GM04503 (cell line): ENCODE measurements around the gene XBP1.
"Not testable (repeated sequence)": the region's sequence is repeated elsewhere in the genome, so short reads cannot be mapped to it uniquely, and the experiment has no call there.

Experiments used
- DNase-seq: peaks from one replicate; pipeline ENCODE4 v3.0.0-alpha.2; 2012; ENCODE audit warnings: low read depth

Gene XBP1

GRCh38 chr22:28791841-28792490, 8.4 kb downstream of the XBP1 start:
- DNase-seq: no peak

GRCh38 chr22:28791124-28791523, 9.2 kb downstream of the XBP1 start:
- DNase-seq: no peak

GRCh38 chr22:28788601-28789000, 11.8 kb downstream of the XBP1 start:
- DNase-seq: no peak

GRCh38 chr22:28783786-28784671, 16.3 kb downstream of the XBP1 start:
- no peak for DNase-seq

GRCh38 chr22:28780296-28780695, 20.1 kb downstream of the XBP1 start:
- DNase-seq: no peak

GRCh38 chr22:28779833-28780232, 20.5 kb downstream of the XBP1 start:
- no peak for DNase-seq

- no peak for DNase-seq
Observed at GRCh38 chr22:28774378-28774777, 26.0 kb downstream of the XBP1 start.

- DNase-seq: peak; percentile 47
Observed at GRCh38 chr22:28773461-28773867, 26.9 kb downstream of the XBP1 start.

GRCh38 chr22:28772633-28773460, 27.5 kb downstream of the XBP1 start, which contains the start of gene CCDC117:
Gene CCDC117 (plus strand): TSS chr22:28772695. CDS start chr22:28772850, 155 bp downstream.
- peak; percentile 72 for DNase-seq

GRCh38 chr22:28771195-28771791, 29.1 kb downstream of the XBP1 start:
- DNase-seq: no peak

GRCh38 chr22:28769394-28770085, 30.8 kb downstream of the XBP1 start:
- no peak for DNase-seq

- no peak for DNase-seq
Observed at GRCh38 chr22:28768701-28769393, 31.5 kb downstream of the XBP1 start.

GRCh38 chr22:28766628-28767027, 33.7 kb downstream of the XBP1 start:
- no peak for DNase-seq

GRCh38 chr22:28762000-28762399, 38.4 kb downstream of the XBP1 start:
- DNase-seq: not testable (repeated sequence)

- no peak for DNase-seq
Observed at GRCh38 chr22:28761449-28761755, 39.0 kb downstream of the XBP1 start.

- DNase-seq: no peak
Observed at GRCh38 chr22:28759861-28760560, 40.4 kb downstream of the XBP1 start.

GRCh38 chr22:28754512-28754911, 45.9 kb downstream of the XBP1 start:
- DNase-seq: not testable (repeated sequence)

- no peak for DNase-seq
Observed at GRCh38 chr22:28750471-28750881, 49.9 kb downstream of the XBP1 start.
